ENCODE measurements around the gene KCNJ12.
"Not testable (repeated sequence)": the region's sequence is repeated elsewhere in the genome, so short reads cannot be mapped to it uniquely, and the experiment has no call there.

The KCNJ12 gene

GRCh38 chr17:21455761-21456160 lies 79.6 kb downstream of the KCNJ12 start:
- DNase-seq = no peak

- not testable (repeated sequence) for DNase-seq
Measured at GRCh38 chr17:21456449-21456848, 80.3 kb downstream of the KCNJ12 start.

GRCh38 chr17:21457051-21458026 lies 81.2 kb downstream of the KCNJ12 start:
- DNase-seq = peak; percentile 20 to 32

- no peak for DNase-seq
Measured at GRCh38 chr17:21458054-21458453, 81.9 kb downstream of the KCNJ12 start.

GRCh38 chr17:21459536-21459935 lies 83.4 kb downstream of the KCNJ12 start:
- no peak for DNase-seq

- no peak for DNase-seq
Measured at GRCh38 chr17:21460358-21460757, 84.2 kb downstream of the KCNJ12 start.

- no peak for DNase-seq
Measured at GRCh38 chr17:21462237-21462636, 86.1 kb downstream of the KCNJ12 start.

- no peak for DNase-seq
Measured at GRCh38 chr17:21463204-21463661, 87.1 kb downstream of the KCNJ12 start.

GRCh38 chr17:21463779-21464407 lies 87.7 kb downstream of the KCNJ12 start:
- DNase-seq = no peak

- no peak for DNase-seq
Measured at GRCh38 chr17:21464611-21465021, 88.5 kb downstream of the KCNJ12 start.

GRCh38 chr17:21466550-21466949 lies 90.4 kb downstream of the KCNJ12 start:
- DNase-seq = no peak

- DNase-seq = no peak
Measured at GRCh38 chr17:21467196-21467595, 91.0 kb downstream of the KCNJ12 start.

GRCh38 chr17:21467739-21468490 lies 91.8 kb downstream of the KCNJ12 start:
- no peak for DNase-seq

Data from Kasumi-1 (cell line).